ENCODE measurements around the gene ATAT1. TPM values are rescaled to one million over a fixed set of nuclear protein-coding genes. Genes with fewer than 3 reads are reported as not detected.

Gene ATAT1
- total RNA-seq, 2 experiments from 2014 or later, result 6.9 to 7.5 TPM

GRCh38 chr6:30635834-30636233 lies 9.2 kb downstream of the ATAT1 start:
- CTCF ChIA-PET, result interaction anchor here (0.5 to 1.0 kb wide), 2 partner anchors 37 to 48 kb away, joined by 3 read pairs; partner anchors contain the start of gene DHX16
- Mint-ChIP-seq H3K4me3 (no peak overlapping the region), H3K27me3 (ENCODE audit: low read depth) (no peaks in the 10 kb centered on the region), H3K27ac (no peak overlapping the region), H3K36me3 (ENCODE audit: low read depth) (peaks cover 21% of the 10 kb centered on the region), H3K9me3 (no peaks in the 10 kb centered on the region), H3K4me1 (ENCODE audit: low read depth) (peaks cover 5% of the 10 kb centered on the region)
- DNase-seq, result no peak
- intact Hi-C loops (cut with micrococcal nuclease), result no loop called here

- H3K36me3 Mint-ChIP-seq (ENCODE audit: low read depth), result peaks cover 11% of the 10 kb centered on the region
- no peaks in the 10 kb centered on the region for H3K27me3 Mint-ChIP-seq (ENCODE audit: low read depth)
- no peak overlapping the region for H3K27ac Mint-ChIP-seq
- CTCF ChIA-PET, result interaction anchor here (0.5 to 1.6 kb wide), 6 partner anchors 10 to 266 kb away, joined by 3 to 4 read pairs (median 3); partner anchors contain the start of gene GNL1
- no peak for DNase-seq
- H3K4me1 Mint-ChIP-seq (ENCODE audit: low read depth), result peaks cover 14% of the 10 kb centered on the region
- no peaks in the 10 kb centered on the region for H3K9me3 Mint-ChIP-seq
- H3K4me3 Mint-ChIP-seq, result no peak overlapping the region
- intact Hi-C loops (cut with micrococcal nuclease), result no loop called here
Measured at GRCh38 chr6:30640481-30640880, 13.8 kb downstream of the ATAT1 start.

- H3K4me1 Mint-ChIP-seq (ENCODE audit: low read depth), result peaks cover 18% of the 10 kb centered on the region
- no peak for DNase-seq
- intact Hi-C loops (cut with micrococcal nuclease), result no loop called here
- CTCF ChIA-PET, result interaction anchor here (0.5 to 1.6 kb wide), 8 partner anchors 10 to 274 kb away, joined by 3 to 4 read pairs (median 3); partner anchors contain the start of gene GNL1
- no peaks in the 10 kb centered on the region for H3K27me3 Mint-ChIP-seq (ENCODE audit: low read depth)
- no peaks in the 10 kb centered on the region for H3K9me3 Mint-ChIP-seq
- H3K4me3 Mint-ChIP-seq, result no peak overlapping the region
- H3K36me3 Mint-ChIP-seq (ENCODE audit: low read depth), result peaks cover 11% of the 10 kb centered on the region
- H3K27ac Mint-ChIP-seq, result peak overlapping the region; percentile 8
Measured at GRCh38 chr6:30641048-30641447, 14.4 kb downstream of the ATAT1 start.

DNA sequence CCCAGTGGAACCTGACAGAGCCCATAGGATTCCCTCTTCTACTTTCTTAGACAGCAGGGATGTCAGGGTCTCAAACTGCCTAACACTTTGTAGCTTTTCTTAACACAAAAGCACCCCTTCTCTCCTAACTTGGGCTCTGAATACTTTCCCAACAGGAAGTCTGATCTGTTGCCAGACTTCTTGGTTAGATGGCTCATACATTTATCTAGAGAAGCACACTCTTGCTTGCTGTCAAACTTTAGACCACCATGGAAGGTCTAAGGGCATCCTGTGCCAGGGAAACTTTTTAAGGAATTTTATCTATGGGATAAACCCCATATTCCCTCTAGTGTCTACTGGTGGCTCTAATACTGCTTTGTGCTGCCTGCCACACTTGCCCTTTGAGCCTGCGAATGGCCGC lies 17.0 kb downstream of the ATAT1 start:
- peaks cover 8% of the 10 kb centered on the region for H3K36me3 Mint-ChIP-seq (ENCODE audit: low read depth)
- H3K9me3 Mint-ChIP-seq, result no peaks in the 10 kb centered on the region
- no peak overlapping the region for H3K27ac Mint-ChIP-seq
- H3K4me1 Mint-ChIP-seq (ENCODE audit: low read depth), result peaks cover 28% of the 10 kb centered on the region
- no peak overlapping the region for H3K4me3 Mint-ChIP-seq
- CTCF ChIA-PET, result interaction anchor here (0.6 kb wide), 2 partner anchors 405 to 424 kb away, joined by 3 read pairs; no protein-coding TSS in a partner anchor
- intact Hi-C loops (cut with micrococcal nuclease), result no loop called here
- DNase-seq, result no peak
- no peaks in the 10 kb centered on the region for H3K27me3 Mint-ChIP-seq (ENCODE audit: low read depth)

DNA sequence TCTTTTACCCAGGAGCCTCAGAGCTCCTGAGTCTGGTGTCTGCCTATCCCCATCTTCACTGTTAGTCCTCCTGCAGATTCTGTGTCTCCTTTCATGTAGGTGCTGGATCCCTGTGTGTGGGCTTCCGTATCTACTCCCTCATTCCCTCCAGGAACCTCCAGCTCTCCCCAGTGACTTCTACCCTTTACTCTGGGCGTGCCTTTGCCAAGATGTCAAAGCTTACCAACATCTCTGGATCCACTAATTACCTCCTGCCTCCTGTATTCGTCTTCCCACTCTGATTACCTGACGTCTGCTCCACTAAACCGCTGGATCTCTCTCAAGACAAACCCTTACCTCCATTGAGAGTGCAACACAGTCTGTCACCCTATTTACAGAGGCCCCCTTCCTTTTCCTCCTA lies 18.1 kb downstream of the ATAT1 start:
- no peak overlapping the region for H3K4me3 Mint-ChIP-seq
- peaks cover 34% of the 10 kb centered on the region for H3K4me1 Mint-ChIP-seq (ENCODE audit: low read depth)
- DNase-seq, result no peak
- H3K27ac Mint-ChIP-seq, result no peak overlapping the region
- H3K27me3 Mint-ChIP-seq (ENCODE audit: low read depth), result no peaks in the 10 kb centered on the region
- intact Hi-C loops (cut with micrococcal nuclease), result no loop called here
- CTCF ChIA-PET, result no interaction called here
- peaks cover 8% of the 10 kb centered on the region for H3K36me3 Mint-ChIP-seq (ENCODE audit: low read depth)
- H3K9me3 Mint-ChIP-seq, result no peaks in the 10 kb centered on the region

DNA sequence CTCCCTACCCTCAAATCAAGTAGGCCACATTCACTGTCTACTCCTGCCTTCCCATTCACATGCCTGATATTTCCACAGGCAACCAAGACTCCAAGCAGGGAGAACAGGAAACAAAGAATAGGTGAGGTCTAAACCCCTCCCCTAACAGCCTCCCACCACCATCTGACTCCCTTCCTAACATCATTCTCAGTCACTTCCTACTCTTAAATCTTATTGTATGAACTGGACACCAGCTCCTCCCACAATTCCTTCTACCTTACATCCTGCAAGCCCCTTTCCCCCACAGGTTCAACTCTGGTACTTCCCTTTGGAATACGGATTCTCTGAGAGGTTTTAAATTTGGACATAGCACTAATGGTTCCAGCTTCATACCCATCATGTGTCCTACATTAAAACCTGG lies 19.3 kb downstream of the ATAT1 start:
- DNase-seq, result no peak
- H3K9me3 Mint-ChIP-seq, result no peaks in the 10 kb centered on the region
- no peak overlapping the region for H3K27ac Mint-ChIP-seq
- peaks cover 6% of the 10 kb centered on the region for H3K36me3 Mint-ChIP-seq (ENCODE audit: low read depth)
- intact Hi-C loops (cut with micrococcal nuclease), result loop anchor here (1.0 to 2.0 kb wide), 4 partner anchors 19 to 71 kb away; partner anchors contain the start of genes ATAT1, DHX16 and MDC1
- peaks cover 28% of the 10 kb centered on the region for H3K4me1 Mint-ChIP-seq (ENCODE audit: low read depth)
- CTCF ChIA-PET, result interaction anchor here (0.6 to 1.5 kb wide), 5 partner anchors 14 to 418 kb away, joined by 3 read pairs; no protein-coding TSS in a partner anchor
- no peak overlapping the region for H3K4me3 Mint-ChIP-seq
- H3K27me3 Mint-ChIP-seq (ENCODE audit: low read depth), result no peaks in the 10 kb centered on the region

- peaks cover 7% of the 10 kb centered on the region for H3K36me3 Mint-ChIP-seq (ENCODE audit: low read depth)
Measured at GRCh38 chr6:30646450-30647241, 20.0 kb downstream of the ATAT1 start, which contains the start of gene C6orf136. Gene C6orf136 (plus strand): TSS chr6:30647133. CDS start chr6:30647232, 99 bp downstream.

GRCh38 chr6:30647242-30648116 lies 20.8 kb downstream of the ATAT1 start:
- CTCF ChIA-PET, result interaction anchor here (1.5 kb wide), 1 partner anchor 194 kb away, joined by 3 read pairs; no protein-coding TSS in a partner anchor
- H3K4me3 Mint-ChIP-seq, result peak overlapping the region; percentile 85
- peak; percentile 80 for DNase-seq
- H3K9me3 Mint-ChIP-seq, result no peaks in the 10 kb centered on the region
- no peaks in the 10 kb centered on the region for H3K27me3 Mint-ChIP-seq (ENCODE audit: low read depth)
- intact Hi-C loops (cut with micrococcal nuclease), result loop anchor here (1.0 to 2.0 kb wide), 5 partner anchors 21 to 74 kb away; partner anchors contain the start of genes ATAT1, DHX16, MRPS18B and PPP1R10
- H3K36me3 Mint-ChIP-seq (ENCODE audit: low read depth), result peaks cover 5% of the 10 kb centered on the region
- peak overlapping the region; percentile 86 for H3K27ac Mint-ChIP-seq
- peaks cover 20% of the 10 kb centered on the region for H3K4me1 Mint-ChIP-seq (ENCODE audit: low read depth)

More at GRCh38 chr6:30646450-30647241, 20.0 kb downstream of the ATAT1 start, which contains the start of gene C6orf136:
- H3K27ac Mint-ChIP-seq, result peak within 1 kb of the TSS; percentile 86
- peaks cover 22% of the 10 kb centered on the region for H3K4me1 Mint-ChIP-seq (ENCODE audit: low read depth)
- intact Hi-C loops (cut with micrococcal nuclease), result loop anchor here (1.0 to 2.0 kb wide), 6 partner anchors 20 to 75 kb away; partner anchors contain the start of genes ATAT1, DHX16, MDC1 and MRPS18B
- no peaks in the 10 kb centered on the region for H3K27me3 Mint-ChIP-seq (ENCODE audit: low read depth)
- H3K4me3 Mint-ChIP-seq, result peak within 1 kb of the TSS; percentile 85
- peak; percentile 94 for DNase-seq
- CTCF ChIA-PET, result interaction anchor here (0.6 to 1.5 kb wide), 4 partner anchors 13 to 368 kb away, joined by 3 read pairs; no protein-coding TSS in a partner anchor
- H3K9me3 Mint-ChIP-seq, result no peaks in the 10 kb centered on the region

- no peaks in the 10 kb centered on the region for H3K27me3 Mint-ChIP-seq (ENCODE audit: low read depth)
- no peaks in the 10 kb centered on the region for H3K9me3 Mint-ChIP-seq
- intact Hi-C loops (cut with micrococcal nuclease), result no loop called here
- peaks cover 12% of the 10 kb centered on the region for H3K36me3 Mint-ChIP-seq (ENCODE audit: low read depth)
- H3K4me3 Mint-ChIP-seq, result no peak overlapping the region
- peaks cover 15% of the 10 kb centered on the region for H3K4me1 Mint-ChIP-seq (ENCODE audit: low read depth)
- DNase-seq, result no peak
- no peak overlapping the region for H3K27ac Mint-ChIP-seq
- CTCF ChIA-PET, result interaction anchor here (1.1 kb wide), 1 partner anchor 10 kb away, joined by 4 read pairs; no protein-coding TSS in a partner anchor
Measured at GRCh38 chr6:30651143-30651542, 24.5 kb downstream of the ATAT1 start.

DNA sequence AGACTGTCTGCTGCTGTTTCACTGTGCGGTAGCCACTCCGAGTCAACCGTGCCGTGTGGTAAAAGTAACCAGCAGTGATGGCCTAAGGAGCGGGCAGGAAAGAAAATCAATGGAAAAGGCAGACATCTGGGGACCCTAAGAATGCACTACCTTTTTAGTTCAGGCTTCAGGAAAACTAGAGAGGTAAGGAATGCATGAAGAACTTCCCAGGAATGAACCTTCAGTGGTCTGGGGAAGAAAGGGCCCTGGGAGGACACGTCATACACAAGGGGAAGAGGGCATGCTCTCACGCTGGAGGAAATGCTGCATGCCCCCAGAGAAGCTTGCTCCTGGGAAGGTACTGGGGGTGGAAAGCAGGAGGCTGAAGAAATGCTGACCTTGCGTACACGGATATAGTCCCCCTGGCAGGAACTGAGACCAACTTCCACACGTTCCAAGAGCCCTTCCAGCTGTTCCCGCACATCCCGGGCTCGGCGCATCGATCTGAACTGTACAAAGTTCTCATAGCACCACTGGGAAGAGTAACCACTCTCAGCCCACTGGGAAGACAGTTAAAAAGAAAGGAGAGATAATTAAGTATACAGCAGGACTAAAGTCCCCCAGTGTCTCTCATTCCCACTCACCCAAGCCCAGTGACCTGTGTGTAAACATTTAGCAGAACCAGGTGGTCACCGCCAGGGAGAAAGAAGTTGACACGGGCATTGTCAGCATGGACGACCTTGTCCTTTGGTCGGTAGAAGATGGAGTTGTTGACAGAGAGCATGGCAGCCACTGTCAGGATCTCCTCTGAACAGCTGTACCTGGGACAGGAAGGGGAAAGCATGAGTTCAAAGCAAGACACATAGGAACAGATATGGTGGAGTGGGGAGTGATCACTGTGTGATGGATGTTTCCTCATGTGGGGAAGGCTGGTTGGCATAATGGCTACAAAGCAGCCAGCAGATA lies 28.4 kb downstream of the ATAT1 start:
- Mint-ChIP-seq H3K27me3 (ENCODE audit: low read depth) (no peaks in the 10 kb centered on the region), H3K4me1 (ENCODE audit: low read depth) (no peaks in the 10 kb centered on the region), H3K9me3 (no peaks in the 10 kb centered on the region), H3K27ac (no peak overlapping the region), H3K4me3 (no peak overlapping the region), H3K36me3 (ENCODE audit: low read depth) (peaks cover 21% of the 10 kb centered on the region)
- intact Hi-C loops (cut with micrococcal nuclease), result no loop called here
- no peak for DNase-seq
- CTCF ChIA-PET, result no interaction called here

- Mint-ChIP-seq H3K27ac (no peak overlapping the region), H3K9me3 (no peaks in the 10 kb centered on the region), H3K4me3 (no peak overlapping the region), H3K36me3 (ENCODE audit: low read depth) (peaks cover 23% of the 10 kb centered on the region), H3K27me3 (ENCODE audit: low read depth) (no peaks in the 10 kb centered on the region), H3K4me1 (ENCODE audit: low read depth) (no peaks in the 10 kb centered on the region)
- DNase-seq, result no peak
- CTCF ChIA-PET, result no interaction called here
- intact Hi-C loops (cut with micrococcal nuclease), result no loop called here
Measured at GRCh38 chr6:30655743-30656094, 29.0 kb downstream of the ATAT1 start.

Measured in activated naive CD4-positive, alpha-beta T cell treated with anti-CD3 and anti-CD28 coated beads for 36 hours (primary cell).